Measurements from ENCODE around the gene DIS3L2.

The DIS3L2 gene

DNA sequence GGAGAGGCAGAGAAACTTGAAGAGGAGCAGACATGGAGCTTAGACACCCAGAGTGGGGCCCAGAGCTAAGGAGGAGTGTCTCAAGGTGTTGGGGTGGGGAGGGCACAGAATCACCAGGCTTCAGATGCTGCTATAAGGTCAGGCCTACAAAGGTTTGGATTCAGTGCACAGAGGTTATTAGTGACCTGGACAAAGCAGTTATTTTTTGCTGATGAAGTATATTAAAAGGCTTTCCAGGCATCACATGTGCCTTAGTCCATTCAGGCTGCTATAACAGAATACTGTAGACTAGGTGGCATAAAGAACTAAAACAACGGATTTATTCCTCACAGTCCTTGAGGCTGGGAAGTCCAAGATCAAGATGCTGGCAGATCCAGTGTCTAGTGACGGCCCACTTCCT is 271.4 kb downstream of the DIS3L2 start:
- TF ChIP-seq TAF1 (IDR thresholded peaks at IDR 0.05; ENCODE audit: borderline replicate concordance, insufficient read depth, low read length), result no peak
- TF ChIP-seq SIN3A (IDR thresholded peaks at IDR 0.05; ENCODE audit: borderline replicate concordance, insufficient read depth, low read length), result no peak
- no peak for TF ChIP-seq POLR2AphosphoS5 (IDR thresholded peaks at IDR 0.05; ENCODE audit: low read depth, low read length)
- TF ChIP-seq FOXP2 (optimal IDR thresholded peaks at IDR 0.05; ENCODE audit: borderline replicate concordance, extremely low read depth, extremely low read length, insufficient read depth), result no peak
- TF ChIP-seq, protein P1, sequence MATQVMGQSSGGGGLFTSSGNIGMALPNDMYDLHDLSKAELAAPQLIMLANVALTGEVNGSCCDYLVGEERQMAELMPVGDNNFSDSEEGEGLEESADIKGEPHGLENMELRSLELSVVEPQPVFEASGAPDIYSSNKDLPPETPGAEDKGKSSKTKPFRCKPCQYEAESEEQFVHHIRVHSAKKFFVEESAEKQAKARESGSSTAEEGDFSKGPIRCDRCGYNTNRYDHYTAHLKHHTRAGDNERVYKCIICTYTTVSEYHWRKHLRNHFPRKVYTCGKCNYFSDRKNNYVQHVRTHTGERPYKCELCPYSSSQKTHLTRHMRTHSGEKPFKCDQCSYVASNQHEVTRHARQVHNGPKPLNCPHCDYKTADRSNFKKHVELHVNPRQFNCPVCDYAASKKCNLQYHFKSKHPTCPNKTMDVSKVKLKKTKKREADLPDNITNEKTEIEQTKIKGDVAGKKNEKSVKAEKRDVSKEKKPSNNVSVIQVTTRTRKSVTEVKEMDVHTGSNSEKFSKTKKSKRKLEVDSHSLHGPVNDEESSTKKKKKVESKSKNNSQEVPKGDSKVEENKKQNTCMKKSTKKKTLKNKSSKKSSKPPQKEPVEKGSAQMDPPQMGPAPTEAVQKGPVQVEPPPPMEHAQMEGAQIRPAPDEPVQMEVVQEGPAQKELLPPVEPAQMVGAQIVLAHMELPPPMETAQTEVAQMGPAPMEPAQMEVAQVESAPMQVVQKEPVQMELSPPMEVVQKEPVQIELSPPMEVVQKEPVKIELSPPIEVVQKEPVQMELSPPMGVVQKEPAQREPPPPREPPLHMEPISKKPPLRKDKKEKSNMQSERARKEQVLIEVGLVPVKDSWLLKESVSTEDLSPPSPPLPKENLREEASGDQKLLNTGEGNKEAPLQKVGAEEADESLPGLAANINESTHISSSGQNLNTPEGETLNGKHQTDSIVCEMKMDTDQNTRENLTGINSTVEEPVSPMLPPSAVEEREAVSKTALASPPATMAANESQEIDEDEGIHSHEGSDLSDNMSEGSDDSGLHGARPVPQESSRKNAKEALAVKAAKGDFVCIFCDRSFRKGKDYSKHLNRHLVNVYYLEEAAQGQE (IDR thresholded peaks at IDR 0.05; ENCODE audit: insufficient read depth in 1 of 2, low read depth in 2 of 2, low read length in 2 of 2), result no peak

DNA sequence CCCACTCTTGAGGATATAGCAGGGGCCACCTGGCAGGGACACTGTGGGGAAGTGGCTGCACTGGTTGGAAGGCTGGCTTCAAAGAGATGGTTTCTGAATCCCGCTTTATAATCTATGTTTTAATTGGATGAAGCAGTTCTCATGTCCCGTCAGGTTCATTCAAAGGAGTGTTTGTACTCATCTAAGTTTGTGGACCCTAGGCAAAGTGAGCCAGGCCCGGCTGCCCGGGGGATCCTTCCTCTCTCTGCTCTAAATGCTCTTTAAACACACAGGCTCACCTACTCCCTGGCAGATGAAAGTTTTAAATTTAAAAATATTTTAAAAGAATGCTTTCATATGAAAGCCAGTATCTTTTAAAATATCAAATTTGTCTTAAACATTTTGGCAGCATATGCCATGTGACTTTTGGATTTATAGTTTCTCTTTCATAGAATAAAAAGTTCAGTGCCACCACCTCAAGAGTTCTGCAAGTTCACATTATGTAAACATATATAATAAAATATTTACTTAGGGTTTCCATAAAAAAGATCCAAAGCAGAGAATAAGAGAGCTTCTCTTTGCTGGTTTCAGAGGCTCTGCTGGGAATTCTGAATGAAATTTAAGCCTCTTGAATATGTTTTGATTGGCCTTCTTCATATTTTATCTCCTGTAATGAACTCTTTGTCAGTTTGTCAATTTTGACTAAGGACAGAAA is 273.6 kb downstream of the DIS3L2 start:
- TF ChIP-seq FOXP2 (optimal IDR thresholded peaks at IDR 0.05; ENCODE audit: borderline replicate concordance, extremely low read depth, extremely low read length, insufficient read depth), result no peak
- no peak for TF ChIP-seq TAF1 (IDR thresholded peaks at IDR 0.05; ENCODE audit: borderline replicate concordance, insufficient read depth, low read length)
- TF ChIP-seq, protein P1 (IDR thresholded peaks at IDR 0.05; ENCODE audit: insufficient read depth in 1 of 2, low read depth in 2 of 2, low read length in 2 of 2), result no peak
- TF ChIP-seq SIN3A (IDR thresholded peaks at IDR 0.05; ENCODE audit: borderline replicate concordance, insufficient read depth, low read length), result no peak
- no peak for TF ChIP-seq POLR2AphosphoS5 (IDR thresholded peaks at IDR 0.05; ENCODE audit: low read depth, low read length)

DNA sequence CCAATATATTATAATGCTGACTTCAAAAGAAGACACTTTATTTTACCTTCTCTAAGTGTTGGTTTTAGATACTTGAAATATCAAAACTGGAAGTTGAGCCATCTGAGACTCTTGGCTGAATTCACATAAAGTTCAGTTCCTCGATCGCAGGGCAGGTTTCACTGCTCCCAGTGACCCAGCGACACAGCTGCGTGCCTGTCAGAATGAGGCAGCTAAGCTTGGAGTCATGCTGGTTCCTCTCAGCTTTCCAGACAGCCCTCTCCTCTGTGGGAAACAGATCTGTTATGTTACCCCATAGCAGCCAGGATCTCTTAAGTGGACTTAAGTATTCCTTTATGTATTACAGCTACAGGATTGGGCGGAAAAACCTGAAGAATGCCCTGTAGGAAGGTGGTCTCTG is 274.2 kb downstream of the DIS3L2 start:
- TF ChIP-seq, protein P1 (IDR thresholded peaks at IDR 0.05; ENCODE audit: insufficient read depth in 1 of 2, low read depth in 2 of 2, low read length in 2 of 2), result no peak
- TF ChIP-seq SIN3A (IDR thresholded peaks at IDR 0.05; ENCODE audit: borderline replicate concordance, insufficient read depth, low read length) (no peak), POLR2AphosphoS5 (IDR thresholded peaks at IDR 0.05; ENCODE audit: low read depth, low read length) (no peak), FOXP2 (optimal IDR thresholded peaks at IDR 0.05; ENCODE audit: borderline replicate concordance, extremely low read depth, extremely low read length, insufficient read depth) (no peak), TAF1 (IDR thresholded peaks at IDR 0.05; ENCODE audit: borderline replicate concordance, insufficient read depth, low read length) (no peak)

DNA sequence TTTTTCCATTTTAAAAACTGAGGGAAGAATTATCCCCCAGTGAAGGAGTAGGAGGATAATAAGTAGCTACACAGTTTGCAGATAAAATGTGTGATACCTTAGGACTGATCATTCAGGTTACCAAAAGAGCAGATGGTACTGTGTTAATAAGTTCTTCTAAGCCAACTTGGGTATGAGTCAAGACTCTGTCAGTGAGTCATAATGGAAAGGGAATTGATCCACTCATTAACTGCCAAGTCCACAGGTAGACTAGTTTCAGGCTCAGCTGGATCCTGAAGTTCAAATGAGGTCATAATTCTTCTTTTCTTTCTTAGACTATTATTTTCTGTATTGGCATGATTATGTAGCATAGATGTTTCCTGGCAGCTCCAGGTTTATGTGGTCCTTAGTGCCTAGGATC is 274.7 kb downstream of the DIS3L2 start:
- TF ChIP-seq, protein P1 (IDR thresholded peaks at IDR 0.05; ENCODE audit: insufficient read depth in 1 of 2, low read depth in 2 of 2, low read length in 2 of 2), result no peak
- TF ChIP-seq POLR2AphosphoS5 (IDR thresholded peaks at IDR 0.05; ENCODE audit: low read depth, low read length), result no peak
- TF ChIP-seq TAF1 (IDR thresholded peaks at IDR 0.05; ENCODE audit: borderline replicate concordance, insufficient read depth, low read length), result no peak
- no peak for TF ChIP-seq SIN3A (IDR thresholded peaks at IDR 0.05; ENCODE audit: borderline replicate concordance, insufficient read depth, low read length)
- TF ChIP-seq FOXP2 (optimal IDR thresholded peaks at IDR 0.05; ENCODE audit: borderline replicate concordance, extremely low read depth, extremely low read length, insufficient read depth), result no peak

Data from PFSK-1 (cell line).